HG03060 (cell line): ENCODE results near the gene SHANK1.
"Not testable (repeated sequence)": the region's sequence is repeated elsewhere in the genome, so short reads cannot be mapped to it uniquely, and the experiment has no call there.

Source experiments
- ATAC-seq: cut with Tn5 transposase; IDR thresholded peaks from one replicate; pipeline ENCODE4 v1.9.1; 2021; ENCODE audit warnings: low read depth, moderate number of reproducible peaks; ENCODE audit not compliant: unreplicated experiment

Gene SHANK1

DNA sequence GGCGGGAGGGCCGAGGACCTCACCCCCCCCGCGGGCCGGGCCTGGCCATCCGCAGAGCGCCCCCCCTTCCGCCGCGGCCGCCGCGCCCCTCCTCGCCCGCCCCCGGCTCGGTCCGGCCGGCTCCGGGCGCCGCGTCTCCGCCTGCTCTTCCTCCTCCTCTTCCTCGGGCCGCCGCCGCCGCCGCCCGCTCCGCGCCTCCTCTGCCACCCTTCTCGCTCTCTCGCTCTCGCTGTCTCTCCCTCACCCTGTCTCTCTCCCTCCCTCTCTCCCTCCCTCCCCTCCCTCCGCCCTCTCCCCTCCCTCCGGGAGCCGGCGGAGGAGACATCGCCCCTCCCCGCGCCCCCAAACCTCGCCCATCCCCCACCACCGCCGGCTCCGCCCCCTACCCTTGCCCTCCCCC is at the start of gene SHANK1:
TSS of gene SHANK1 (minus strand) at position 237 of the 400 bp plus-strand sequence. CDS start 2,883 bp downstream, outside the sequence.
- no peak for ATAC-seq

DNA sequence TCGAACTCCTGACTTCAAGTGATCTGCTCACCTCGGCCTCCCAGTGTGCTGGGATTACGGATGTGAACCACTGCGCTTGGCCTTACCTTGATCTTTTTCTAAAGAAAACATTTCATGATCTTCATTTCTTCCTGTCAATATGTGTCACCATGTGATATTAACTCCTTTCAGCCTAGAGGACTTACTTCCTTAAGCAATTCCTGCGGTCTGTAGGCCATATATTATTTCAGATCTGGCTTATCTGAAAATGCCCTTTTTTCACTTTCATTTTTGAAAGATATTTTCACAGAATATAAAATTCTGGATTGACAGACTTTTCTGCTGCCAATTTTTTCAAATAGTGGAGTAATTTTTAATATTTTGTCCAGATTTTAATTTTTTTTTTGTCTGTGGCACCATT is 48.7 kb upstream of the SHANK1 start:
- no peak for ATAC-seq

DNA sequence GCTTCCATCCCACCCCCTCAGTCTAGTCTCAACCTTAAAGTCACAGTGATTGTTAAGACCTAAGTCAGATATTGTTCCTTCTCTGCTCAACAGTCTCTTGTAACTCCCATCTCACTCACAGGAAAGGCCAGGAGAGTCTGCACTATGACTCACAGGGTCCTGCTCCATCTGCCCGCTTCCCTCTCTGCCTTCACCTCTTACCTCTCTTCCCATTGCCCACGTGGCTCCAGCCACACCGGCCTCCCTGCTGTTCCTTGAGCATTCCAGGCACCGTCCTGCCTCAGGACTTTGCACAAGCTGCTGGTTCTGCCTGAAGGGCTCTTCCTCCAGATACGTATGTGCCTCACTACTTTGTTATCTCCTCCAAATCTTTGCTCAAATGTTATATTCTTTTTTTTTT is 47.7 kb upstream of the SHANK1 start:
- not testable (repeated sequence) for ATAC-seq

DNA sequence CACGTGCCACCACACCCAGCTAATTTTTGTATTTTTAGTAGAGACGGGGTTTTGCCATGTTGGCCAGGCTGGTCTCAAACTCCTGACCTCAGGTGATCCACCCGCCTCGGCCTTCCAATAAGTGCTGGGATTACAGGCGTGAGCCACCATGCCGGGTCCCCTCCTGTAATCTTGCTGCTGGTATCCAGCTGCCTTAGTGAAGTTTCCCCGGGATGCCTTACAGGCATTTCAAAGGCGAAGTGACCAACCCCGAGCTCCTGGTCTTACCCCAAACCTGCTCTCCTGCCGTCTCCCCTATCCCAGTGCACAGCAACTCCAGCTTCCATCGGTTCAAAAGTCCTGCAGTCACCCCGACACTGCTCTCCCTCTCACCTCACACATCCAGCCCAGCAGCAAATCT is 47.1 kb upstream of the SHANK1 start:
- not testable (repeated sequence) for ATAC-seq

DNA sequence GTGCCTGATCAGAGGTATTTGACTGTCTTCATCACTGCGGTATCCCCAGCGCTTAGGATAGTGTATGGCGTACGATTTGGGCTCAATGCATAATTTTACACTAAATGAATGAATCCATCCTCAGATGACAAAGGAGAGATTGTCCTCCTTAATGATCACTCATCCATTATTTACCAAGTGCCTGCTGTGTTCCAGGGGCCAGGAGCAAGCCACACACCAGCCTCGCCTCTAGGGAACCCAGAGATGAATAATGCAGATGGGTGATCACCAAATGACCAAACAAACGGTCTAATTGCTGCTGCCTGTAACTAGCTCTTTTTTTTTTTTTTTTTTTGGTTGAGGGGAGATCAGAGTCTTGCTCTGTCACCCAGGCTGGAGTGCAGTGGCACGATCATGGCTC is 44.8 kb upstream of the SHANK1 start:
- ATAC-seq = no peak

DNA sequence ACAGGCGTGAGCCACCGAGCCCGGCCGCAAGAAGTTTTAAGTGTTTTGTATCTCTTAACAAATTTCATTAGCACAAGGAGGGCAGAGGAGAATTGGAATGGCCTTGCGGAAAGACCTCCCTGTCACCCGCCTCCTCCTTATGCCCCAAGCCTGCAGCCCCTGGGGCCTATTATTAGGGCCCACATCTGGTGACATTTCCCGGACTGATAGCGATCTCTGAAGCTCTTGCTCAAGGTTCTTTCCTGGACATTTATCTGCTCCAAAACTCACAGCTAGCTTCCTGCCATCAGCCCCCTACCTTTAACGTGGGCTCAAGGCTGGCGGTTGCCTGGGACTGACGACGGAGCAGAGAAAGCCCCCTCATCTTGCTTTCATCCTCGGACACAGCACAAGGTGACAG is 43.9 kb upstream of the SHANK1 start:
- not testable (repeated sequence) for ATAC-seq

DNA sequence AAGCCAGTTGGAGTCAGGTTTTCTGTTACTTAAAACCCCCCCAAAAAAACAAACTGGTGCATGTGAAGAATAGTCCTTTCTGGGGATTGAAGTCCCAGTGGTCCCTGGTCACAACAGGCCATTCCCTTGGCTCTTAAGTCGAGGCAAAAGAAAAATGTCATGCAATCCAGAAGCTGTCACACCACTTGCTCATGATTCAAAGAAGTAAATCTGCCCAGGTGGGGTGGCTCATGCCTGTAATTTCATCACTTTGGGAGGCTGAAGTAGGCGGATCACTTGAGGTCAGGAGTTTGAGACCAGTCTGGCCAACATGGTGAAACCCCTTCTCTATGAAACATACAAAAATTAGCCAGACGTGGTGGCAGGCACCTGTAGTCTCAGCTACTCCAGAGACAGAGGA is 41.9 kb upstream of the SHANK1 start:
- not testable (repeated sequence) for ATAC-seq

DNA sequence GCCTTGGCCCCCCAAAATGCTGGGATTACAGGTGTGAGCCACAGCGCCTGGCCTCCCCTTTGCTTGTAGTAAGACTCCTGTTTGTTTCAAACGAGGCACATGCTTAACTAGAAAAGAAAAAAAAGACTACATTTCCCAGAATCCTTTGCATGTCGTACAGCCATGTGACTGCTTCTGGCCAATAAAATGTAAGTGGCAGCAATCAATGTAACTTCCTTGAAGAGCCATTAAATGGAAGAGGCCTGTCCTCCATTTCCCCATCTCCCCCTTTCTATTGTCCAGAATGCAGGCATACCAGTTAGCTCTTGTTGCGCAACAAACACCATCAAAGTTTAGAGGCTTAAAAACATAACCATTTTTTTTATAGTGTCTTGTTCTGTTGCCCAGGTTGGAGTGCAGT is 40.3 kb upstream of the SHANK1 start:
- no peak for ATAC-seq

DNA sequence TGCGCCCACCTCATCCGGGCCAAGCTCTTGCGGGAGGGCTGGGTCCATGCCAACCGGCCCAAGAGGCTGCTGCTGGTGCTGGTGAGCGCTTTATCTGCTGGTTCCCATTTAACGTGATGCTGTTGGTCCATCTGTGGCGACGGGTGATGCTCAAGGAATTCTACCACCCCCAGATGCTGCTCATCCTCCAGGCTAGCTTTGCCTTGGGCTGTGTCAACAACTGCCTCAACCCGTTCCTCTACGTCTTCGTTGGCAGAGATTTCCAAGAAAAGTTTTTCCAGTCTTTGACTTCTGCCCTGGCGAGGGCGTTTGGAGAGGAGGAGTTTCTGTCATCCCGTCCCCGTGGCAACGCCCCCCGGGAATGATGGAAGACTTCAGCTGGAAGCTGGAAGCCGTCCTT is 39.5 kb upstream of the SHANK1 start:
- not testable (repeated sequence) for ATAC-seq

DNA sequence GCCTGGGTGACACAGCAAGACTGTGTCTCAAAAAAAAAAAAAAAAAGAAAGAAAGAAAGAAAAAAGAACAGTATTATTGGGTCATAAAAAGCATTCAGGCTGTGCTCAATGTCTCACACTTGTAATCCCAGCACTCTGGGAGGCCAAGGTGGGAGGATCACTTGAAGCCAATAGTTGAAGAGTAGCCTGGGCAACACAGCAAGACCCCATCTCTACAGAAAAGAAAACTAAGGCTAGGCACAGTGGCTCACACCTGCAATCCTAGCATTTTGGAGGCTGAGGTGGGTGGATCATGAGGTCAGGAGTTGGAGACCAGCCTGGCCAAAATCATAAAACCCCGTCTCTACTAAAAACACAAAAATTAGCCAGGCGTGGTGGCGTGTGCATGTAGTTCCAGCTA is 38.0 kb upstream of the SHANK1 start:
- ATAC-seq = not testable (repeated sequence)

DNA sequence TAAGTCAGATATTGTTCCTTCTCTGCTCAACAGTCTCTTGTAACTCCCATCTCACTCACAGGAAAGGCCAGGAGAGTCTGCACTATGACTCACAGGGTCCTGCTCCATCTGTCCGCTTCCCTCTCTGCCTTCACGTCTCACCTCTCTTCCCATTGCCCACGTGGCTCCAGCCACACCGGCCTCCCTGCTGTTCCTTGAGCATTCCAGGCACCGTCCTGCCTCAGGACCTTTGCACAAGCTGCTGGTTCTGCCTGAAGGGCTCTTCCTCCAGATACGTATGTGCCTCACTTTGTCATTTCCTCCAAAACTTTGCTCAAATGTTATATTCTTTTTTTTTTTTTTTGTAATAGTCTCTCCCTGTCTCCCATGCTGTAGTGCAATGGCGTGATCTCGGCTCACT is 36.6 kb upstream of the SHANK1 start:
- ATAC-seq = not testable (repeated sequence)

DNA sequence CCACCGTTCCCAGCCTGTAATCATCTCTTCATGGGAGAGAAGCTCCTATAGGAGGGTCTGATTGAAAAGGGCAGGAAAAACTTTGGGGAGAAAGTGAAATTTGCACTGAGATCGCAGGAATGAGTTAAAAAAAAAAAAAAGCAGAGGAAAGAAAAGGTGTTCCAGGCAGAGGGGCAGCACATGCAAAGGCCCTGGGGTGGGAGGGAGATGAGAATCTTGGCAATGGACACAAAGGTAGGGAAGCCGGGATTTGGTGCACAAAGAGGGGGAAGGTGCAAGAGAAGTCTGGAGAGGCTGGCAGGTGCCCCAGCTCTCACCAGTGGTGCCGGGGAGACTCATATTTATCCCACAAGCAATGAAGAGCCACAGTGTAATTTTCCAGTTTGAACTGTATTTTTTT is 34.3 kb upstream of the SHANK1 start:
- no peak for ATAC-seq

DNA sequence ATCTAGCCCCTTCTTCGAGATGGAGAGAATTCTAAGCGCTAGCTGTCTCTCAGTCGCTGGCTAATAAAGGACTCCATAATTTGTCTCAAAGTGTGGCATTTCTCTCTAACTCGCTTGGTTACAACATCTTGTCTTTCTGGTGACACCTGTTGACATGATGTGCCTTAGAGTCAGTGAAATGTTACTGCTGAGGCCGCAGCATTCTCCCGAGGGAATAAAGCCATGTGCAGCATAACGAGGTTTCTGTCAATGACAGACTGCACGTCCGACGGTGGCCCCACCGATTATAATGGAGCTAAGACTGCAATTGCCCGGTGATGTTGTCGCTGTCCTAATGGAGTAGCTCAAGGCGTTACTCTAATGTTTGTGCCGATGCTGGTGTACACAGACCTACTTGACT is 30.4 kb upstream of the SHANK1 start:
- no peak for ATAC-seq

DNA sequence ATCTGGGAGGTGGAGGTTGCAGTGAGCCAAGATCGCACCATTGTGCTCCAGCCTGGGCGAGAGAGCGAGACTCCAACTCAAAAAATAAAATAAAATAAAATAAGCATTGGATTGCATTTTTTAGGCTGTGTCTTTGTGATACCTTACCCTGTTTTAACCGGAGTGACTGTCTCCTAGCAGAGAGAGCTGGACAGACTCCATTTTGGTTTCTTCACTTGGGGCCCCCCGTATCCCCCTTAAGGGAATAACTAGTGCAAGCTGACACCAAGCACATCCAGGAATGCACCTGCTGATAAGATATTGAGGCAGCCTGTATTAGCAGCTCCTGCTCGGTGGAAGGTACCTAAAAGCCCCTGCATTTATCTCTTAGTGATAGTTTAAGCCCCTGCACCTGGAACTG is 29.9 kb upstream of the SHANK1 start:
- no peak for ATAC-seq

DNA sequence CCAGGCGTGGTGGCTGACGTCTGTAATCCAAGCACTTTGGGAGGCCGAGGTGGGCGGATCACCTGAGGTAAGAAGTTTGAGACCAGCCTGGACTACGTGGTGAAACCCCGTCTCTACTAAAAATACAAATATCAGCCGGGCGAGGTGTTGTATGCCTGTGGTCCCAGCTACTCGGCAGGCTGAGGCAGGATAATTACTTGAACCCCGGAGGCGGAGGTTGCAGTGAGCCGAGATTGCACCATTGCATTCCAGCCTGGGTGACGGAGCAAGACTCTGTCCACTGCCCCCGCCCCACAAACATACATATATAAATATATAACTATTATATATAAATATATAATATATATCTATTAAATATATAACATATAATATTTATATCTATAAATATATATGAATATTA is 27.5 kb upstream of the SHANK1 start:
- not testable (repeated sequence) for ATAC-seq

DNA sequence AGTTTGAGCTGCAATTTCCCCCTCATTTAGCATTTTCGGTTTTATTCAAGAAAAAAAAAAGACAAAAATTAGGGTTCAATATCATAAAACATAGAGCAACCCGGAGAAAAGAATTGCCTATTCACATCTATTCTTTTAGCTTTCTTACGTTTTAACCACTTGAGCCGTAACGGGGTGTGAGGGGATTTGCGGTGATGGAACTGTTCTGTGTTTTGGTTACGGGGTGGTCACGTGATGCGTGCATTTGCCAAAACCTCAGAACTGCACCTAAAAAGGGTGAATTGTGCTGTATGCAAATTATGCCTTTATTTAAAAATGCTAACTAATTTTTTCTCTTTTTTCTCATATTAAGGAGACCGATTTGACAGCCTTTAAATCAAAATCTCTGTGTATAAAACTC is 25.6 kb upstream of the SHANK1 start:
- ATAC-seq = no peak

DNA sequence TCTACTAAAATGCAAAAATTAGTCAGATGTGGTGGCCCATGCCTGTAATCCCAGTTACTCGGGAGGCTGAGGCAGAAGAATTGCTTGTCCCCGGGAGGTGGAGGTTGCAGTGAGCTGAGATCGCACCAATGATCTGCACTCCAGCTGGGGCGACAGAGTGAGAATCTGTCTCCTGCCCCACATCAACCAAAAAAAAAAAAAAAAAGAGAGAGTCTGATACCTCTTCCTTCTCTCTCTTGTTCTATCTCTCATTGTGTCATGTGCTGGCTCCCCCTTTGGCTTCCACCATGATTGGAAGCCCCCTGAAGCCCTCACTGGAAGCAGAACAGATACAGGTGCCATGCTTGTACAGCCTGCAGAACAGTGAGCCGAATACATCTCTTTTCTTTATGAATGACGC is 23.9 kb upstream of the SHANK1 start:
- ATAC-seq = no peak

DNA sequence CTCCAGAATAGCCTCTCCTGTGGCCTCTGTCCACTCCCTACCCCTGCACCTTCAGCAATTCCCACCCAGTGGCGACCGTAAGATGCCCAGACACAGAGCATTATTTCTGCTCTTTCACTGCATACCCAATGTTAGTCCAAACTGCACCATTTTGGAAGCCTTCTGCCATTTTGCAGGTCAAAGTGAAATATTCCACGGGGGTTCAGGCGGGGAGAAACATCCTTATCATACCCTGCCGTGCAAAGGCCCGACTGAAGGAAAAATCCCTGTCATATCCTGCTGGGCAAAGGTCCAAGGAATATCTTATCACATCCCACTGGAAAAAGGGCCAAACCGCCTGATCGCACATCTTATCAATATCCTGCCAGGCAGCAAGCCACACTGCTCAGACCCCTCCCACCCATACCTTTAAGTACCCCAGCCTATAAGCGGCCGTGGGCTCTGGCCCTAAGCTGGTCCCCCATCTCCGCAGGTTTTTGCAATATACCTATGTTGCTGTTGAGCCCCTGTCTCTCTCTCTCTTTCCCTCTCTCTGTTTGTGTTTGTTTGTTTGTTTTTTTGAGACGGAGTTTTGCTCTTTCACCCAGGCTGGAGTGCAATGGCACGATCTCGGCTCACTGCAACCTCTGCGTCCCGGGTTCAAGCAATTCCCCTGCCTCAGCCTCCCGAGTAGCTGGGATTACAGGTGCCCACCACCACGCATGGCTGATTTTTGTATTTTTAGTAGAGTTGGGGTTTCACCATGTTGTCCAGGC is 21.8 kb upstream of the SHANK1 start:
- no peak for ATAC-seq

DNA sequence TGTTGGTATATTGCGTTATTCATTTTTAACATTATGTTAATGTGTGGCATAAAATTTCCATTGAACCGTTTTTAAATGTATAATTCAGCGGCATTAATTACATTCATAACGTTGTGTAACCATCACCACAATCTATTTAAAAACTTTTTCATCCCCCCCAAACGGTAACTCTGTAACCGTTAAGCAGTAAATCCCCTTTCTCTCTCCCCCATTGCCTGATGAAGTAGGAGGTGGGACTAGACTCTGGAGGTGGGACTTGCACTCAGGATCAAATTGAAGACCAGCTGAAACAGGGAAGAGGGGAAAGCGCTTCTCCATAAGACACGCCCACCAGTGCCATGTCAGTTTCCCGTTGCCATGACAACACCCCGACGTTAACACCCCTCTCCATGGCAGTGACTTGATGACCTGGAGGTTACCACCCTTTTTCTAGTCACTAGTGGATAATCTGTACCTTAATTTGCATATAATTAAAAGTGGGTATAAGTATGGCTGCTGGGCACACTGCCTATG is 20.4 kb upstream of the SHANK1 start:
- ATAC-seq = no peak

DNA sequence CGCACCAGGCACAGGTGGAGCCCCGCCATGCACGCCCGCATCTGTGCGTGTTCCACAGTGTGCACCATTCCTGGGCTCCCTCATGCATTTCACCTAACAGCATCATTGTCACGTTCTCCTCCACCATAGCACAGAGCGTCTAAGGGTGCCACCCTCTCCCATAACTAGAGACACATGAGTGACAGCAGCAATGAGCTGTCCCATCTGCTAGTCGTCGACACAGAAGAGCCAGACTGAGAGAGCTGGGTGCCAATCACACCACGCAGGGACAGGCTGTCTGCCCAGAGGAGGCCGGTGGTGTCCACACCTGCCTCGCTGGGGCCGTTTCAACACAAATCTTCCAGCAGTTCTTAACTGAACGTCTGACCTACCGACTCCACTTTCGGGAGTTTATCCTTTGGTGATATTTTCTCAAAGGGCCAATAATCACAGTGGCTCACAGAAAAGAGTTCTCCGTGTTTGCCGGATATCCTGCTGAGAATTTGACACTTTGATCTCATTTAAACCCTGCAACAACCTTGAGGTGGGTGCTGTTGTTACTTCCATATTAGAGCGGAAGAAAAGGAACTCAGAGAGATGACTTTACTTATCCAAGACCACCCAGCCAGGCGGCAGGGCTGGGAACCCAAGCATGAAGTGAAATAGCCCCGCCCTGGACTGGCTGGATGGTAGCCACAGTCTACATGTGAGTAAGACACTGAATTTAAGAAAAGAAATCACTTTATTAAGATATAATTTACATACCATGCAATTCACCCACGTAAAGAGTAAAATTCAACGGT is 19.7 kb upstream of the SHANK1 start:
- ATAC-seq = no peak

DNA sequence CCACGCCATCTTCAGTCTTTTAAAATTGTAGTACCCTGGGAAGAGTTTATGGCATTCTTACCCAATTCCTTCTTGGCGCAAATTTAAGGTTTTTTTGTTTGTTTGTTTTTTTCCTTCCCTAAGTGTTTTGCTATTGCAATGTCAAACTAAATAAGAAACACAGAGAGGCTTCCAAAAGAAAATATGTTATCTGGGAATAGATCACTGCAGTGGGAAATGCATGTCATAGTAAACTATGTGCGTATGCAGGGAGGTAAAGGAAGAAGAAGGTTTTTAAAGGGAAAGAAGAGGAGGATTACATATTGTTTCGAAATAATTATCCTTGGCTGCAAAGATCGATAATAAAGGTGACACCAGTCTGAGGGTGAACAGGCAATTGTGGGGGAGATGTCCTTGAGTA is 16.7 kb upstream of the SHANK1 start:
- ATAC-seq = no peak

DNA sequence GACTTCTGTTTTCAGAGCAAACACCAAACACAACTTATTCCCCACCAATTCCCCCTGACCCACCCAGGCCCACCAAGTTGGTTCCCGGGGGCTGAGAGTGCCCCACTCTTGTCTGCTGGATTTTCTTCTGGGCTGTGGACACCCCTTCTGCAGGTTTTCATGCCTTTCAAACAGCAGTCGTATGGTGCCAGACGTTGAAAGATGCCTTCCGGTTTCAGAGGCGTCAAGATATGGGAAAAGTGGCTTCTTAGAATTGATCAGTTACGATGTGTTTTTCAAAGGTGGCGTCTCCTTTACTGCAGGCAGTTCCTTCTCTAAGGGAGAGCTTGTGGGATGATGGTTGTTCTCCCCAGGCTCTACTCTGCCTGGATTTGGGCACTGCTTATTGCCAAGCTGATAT is 16.3 kb upstream of the SHANK1 start:
- no peak for ATAC-seq
